ENCODE data around the gene ZMPSTE24.

DNA sequence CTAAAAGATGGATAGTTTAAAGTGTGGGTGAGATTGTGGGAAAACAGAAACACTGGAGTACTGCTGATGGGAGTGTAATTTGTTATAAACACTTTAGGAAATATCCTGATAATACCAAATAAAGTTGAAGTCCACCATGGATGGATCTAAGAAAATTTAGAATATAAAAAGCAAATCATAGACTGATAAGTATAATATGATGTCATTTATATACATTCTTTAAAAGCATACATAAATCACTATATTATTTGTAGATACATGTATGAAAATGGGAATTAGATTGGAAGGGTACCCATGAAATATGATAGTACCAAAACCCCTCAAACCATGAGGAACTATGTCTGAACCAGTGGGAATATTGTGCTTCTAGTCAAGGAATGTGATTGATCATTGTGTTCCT lies 7.9 kb downstream of the ZMPSTE24 start:
- TF ChIP-seq, protein P1, sequence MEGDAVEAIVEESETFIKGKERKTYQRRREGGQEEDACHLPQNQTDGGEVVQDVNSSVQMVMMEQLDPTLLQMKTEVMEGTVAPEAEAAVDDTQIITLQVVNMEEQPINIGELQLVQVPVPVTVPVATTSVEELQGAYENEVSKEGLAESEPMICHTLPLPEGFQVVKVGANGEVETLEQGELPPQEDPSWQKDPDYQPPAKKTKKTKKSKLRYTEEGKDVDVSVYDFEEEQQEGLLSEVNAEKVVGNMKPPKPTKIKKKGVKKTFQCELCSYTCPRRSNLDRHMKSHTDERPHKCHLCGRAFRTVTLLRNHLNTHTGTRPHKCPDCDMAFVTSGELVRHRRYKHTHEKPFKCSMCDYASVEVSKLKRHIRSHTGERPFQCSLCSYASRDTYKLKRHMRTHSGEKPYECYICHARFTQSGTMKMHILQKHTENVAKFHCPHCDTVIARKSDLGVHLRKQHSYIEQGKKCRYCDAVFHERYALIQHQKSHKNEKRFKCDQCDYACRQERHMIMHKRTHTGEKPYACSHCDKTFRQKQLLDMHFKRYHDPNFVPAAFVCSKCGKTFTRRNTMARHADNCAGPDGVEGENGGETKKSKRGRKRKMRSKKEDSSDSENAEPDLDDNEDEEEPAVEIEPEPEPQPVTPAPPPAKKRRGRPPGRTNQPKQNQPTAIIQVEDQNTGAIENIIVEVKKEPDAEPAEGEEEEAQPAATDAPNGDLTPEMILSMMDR (optimal IDR thresholded peaks at IDR 0.05 in 1 of 3, IDR thresholded peaks at IDR 0.05 in 1 of 3, conservative IDR thresholded peaks at IDR 0.05 in 1 of 3; ENCODE audit: extremely low read depth in 1 of 3, insufficient read depth in 2 of 3, low read length in 3 of 3): no peak
- no peak for TF ChIP-seq EZH2 (IDR thresholded peaks at IDR 0.05; ENCODE audit: low read length)
